Measurements from ENCODE around the gene NRXN3. TPM values are rescaled to one million over a fixed set of nuclear protein-coding genes. Genes with fewer than 3 reads are reported as not detected.

Gene NRXN3
- total and polyA plus RNA-seq, 2 experiments from 2014 or later: 1.0 to 1.8 TPM

- Mint-ChIP-seq H3K4me3 (no peak overlapping the region), H3K36me3 (ENCODE audit: low read depth) (no peaks in the 10 kb centered on the region), H3K9me3 (no peaks in the 10 kb centered on the region), H3K4me1 (peaks cover 21% of the 10 kb centered on the region), H3K27ac (no peak overlapping the region), H3K27me3 (ENCODE audit: insufficient read depth, low read depth, poor library complexity) (no peaks in the 10 kb centered on the region)
- no peak overlapping the region for H2AFZ ChIP-seq
- no peak overlapping the region for H3K4me2 ChIP-seq
- no peak overlapping the region for H3K4me3 ChIP-seq
- no peaks in the 10 kb centered on the region for H3K36me3 ChIP-seq (ENCODE audit: insufficient read depth)
- H3F3A ChIP-seq (replicated peaks; ENCODE audit: low read depth): no peaks in the 10 kb centered on the region
- TF ChIP-seq EZH2 (IDR thresholded peaks at IDR 0.05; ENCODE audit: low read depth, unreplicated experiment) (no peak), EZH2phosphoT487 (IDR thresholded peaks at IDR 0.05; ENCODE audit: unreplicated experiment) (no peak)
- 0 out of 2 replicates have a peak, but pooled peaks cover 4% of the 10 kb centered on the region for H3K4me1 ChIP-seq (ENCODE audit: insufficient read depth)
- no peaks in the 10 kb centered on the region for H3K79me2 ChIP-seq (replicated peaks; ENCODE audit: insufficient read depth)
- H3K27me3 ChIP-seq (ENCODE audit: insufficient read depth): no peaks in the 10 kb centered on the region
- H4K20me1 ChIP-seq (replicated peaks; ENCODE audit: insufficient read depth): no peaks in the 10 kb centered on the region
- H3K9me2 ChIP-seq (ENCODE audit: insufficient read depth): no peaks in the 10 kb centered on the region; the same call in 1 of the 2 replicates
- no peak for DNase-seq (ENCODE audit: low spot score)
- no peak for ATAC-seq
- no peak overlapping the region for H3K27ac ChIP-seq (ENCODE audit: low read depth)
These were observed 1387.1 kb downstream of the NRXN3 start for GRCh38 chr14:79557309-79557708.

DNA sequence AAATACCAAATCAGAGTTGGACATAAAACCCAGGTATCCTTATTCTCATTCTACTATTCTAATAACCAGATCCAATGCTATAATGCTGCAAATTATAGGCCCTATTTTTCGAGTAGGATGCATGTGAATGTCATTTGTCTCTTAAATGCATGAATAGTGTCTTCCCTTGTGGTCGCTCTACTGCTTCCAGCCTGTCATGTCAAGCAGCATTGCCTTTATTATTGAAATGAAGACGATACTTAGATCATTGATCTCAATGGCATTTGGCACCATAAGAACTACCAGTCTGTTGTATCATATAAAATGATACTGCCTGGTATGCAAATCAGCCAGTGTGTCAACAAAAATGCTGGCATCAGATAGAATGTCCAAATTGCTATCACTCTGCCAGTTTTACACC is 1392.0 kb downstream of the NRXN3 start:
- Mint-ChIP-seq H3K27me3 (ENCODE audit: insufficient read depth, low read depth, poor library complexity) (no peaks in the 10 kb centered on the region), H3K4me1 (peaks cover 14% of the 10 kb centered on the region), H3K4me3 (no peak overlapping the region), H3K9me3 (no peaks in the 10 kb centered on the region), H3K27ac (no peak overlapping the region), H3K36me3 (ENCODE audit: low read depth) (no peaks in the 10 kb centered on the region)
- DNase-seq (ENCODE audit: low spot score) (no peak), ATAC-seq (no peak)
- Histone ChIP-seq H3K27me3 (ENCODE audit: insufficient read depth) (no peaks in the 10 kb centered on the region), H3K4me2 (no peak overlapping the region), H3K36me3 (ENCODE audit: insufficient read depth) (no peaks in the 10 kb centered on the region), H3K4me1 (ENCODE audit: insufficient read depth) (no peaks in the 10 kb centered on the region), H3F3A (replicated peaks; ENCODE audit: low read depth) (no peaks in the 10 kb centered on the region), H3K79me2 (replicated peaks; ENCODE audit: insufficient read depth) (no peaks in the 10 kb centered on the region), H3K9me2 (ENCODE audit: insufficient read depth) (no peaks in the 10 kb centered on the region; the same call in 1 of the 2 replicates), H4K20me1 (replicated peaks; ENCODE audit: insufficient read depth) (no peaks in the 10 kb centered on the region), H3K4me3 (no peak overlapping the region), H3K27ac (ENCODE audit: low read depth) (no peak overlapping the region), H2AFZ (no peak overlapping the region)
- TF ChIP-seq, protein P1, sequence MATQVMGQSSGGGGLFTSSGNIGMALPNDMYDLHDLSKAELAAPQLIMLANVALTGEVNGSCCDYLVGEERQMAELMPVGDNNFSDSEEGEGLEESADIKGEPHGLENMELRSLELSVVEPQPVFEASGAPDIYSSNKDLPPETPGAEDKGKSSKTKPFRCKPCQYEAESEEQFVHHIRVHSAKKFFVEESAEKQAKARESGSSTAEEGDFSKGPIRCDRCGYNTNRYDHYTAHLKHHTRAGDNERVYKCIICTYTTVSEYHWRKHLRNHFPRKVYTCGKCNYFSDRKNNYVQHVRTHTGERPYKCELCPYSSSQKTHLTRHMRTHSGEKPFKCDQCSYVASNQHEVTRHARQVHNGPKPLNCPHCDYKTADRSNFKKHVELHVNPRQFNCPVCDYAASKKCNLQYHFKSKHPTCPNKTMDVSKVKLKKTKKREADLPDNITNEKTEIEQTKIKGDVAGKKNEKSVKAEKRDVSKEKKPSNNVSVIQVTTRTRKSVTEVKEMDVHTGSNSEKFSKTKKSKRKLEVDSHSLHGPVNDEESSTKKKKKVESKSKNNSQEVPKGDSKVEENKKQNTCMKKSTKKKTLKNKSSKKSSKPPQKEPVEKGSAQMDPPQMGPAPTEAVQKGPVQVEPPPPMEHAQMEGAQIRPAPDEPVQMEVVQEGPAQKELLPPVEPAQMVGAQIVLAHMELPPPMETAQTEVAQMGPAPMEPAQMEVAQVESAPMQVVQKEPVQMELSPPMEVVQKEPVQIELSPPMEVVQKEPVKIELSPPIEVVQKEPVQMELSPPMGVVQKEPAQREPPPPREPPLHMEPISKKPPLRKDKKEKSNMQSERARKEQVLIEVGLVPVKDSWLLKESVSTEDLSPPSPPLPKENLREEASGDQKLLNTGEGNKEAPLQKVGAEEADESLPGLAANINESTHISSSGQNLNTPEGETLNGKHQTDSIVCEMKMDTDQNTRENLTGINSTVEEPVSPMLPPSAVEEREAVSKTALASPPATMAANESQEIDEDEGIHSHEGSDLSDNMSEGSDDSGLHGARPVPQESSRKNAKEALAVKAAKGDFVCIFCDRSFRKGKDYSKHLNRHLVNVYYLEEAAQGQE (IDR thresholded peaks at IDR 0.05; ENCODE audit: unreplicated experiment): no peak
- TF ChIP-seq STAT1 (IDR thresholded peaks at IDR 0.05; ENCODE audit: unreplicated experiment) (no peak), CREB1 (CRISPR knock-in tag; IDR thresholded peaks at IDR 0.05; ENCODE audit: low read depth) (no peak), ZNF331 (CRISPR knock-in tag; IDR thresholded peaks at IDR 0.05; ENCODE audit: low read depth) (no peak), CTCF (conservative IDR thresholded peaks at IDR 0.05; ENCODE audit: low read depth in 2 of 2) (no peak), JUNB (IDR thresholded peaks at IDR 0.05; ENCODE audit: unreplicated experiment) (no peak), ZNF114 (CRISPR knock-in tag; IDR thresholded peaks at IDR 0.05) (no peak), POLR2AphosphoS5 (IDR thresholded peaks at IDR 0.05; ENCODE audit: low read depth) (no peak), EZH2phosphoT487 (IDR thresholded peaks at IDR 0.05; ENCODE audit: unreplicated experiment) (no peak), EZH2 (IDR thresholded peaks at IDR 0.05; ENCODE audit: low read depth, unreplicated experiment) (no peak)
- TF ChIP-seq, protein P2, sequence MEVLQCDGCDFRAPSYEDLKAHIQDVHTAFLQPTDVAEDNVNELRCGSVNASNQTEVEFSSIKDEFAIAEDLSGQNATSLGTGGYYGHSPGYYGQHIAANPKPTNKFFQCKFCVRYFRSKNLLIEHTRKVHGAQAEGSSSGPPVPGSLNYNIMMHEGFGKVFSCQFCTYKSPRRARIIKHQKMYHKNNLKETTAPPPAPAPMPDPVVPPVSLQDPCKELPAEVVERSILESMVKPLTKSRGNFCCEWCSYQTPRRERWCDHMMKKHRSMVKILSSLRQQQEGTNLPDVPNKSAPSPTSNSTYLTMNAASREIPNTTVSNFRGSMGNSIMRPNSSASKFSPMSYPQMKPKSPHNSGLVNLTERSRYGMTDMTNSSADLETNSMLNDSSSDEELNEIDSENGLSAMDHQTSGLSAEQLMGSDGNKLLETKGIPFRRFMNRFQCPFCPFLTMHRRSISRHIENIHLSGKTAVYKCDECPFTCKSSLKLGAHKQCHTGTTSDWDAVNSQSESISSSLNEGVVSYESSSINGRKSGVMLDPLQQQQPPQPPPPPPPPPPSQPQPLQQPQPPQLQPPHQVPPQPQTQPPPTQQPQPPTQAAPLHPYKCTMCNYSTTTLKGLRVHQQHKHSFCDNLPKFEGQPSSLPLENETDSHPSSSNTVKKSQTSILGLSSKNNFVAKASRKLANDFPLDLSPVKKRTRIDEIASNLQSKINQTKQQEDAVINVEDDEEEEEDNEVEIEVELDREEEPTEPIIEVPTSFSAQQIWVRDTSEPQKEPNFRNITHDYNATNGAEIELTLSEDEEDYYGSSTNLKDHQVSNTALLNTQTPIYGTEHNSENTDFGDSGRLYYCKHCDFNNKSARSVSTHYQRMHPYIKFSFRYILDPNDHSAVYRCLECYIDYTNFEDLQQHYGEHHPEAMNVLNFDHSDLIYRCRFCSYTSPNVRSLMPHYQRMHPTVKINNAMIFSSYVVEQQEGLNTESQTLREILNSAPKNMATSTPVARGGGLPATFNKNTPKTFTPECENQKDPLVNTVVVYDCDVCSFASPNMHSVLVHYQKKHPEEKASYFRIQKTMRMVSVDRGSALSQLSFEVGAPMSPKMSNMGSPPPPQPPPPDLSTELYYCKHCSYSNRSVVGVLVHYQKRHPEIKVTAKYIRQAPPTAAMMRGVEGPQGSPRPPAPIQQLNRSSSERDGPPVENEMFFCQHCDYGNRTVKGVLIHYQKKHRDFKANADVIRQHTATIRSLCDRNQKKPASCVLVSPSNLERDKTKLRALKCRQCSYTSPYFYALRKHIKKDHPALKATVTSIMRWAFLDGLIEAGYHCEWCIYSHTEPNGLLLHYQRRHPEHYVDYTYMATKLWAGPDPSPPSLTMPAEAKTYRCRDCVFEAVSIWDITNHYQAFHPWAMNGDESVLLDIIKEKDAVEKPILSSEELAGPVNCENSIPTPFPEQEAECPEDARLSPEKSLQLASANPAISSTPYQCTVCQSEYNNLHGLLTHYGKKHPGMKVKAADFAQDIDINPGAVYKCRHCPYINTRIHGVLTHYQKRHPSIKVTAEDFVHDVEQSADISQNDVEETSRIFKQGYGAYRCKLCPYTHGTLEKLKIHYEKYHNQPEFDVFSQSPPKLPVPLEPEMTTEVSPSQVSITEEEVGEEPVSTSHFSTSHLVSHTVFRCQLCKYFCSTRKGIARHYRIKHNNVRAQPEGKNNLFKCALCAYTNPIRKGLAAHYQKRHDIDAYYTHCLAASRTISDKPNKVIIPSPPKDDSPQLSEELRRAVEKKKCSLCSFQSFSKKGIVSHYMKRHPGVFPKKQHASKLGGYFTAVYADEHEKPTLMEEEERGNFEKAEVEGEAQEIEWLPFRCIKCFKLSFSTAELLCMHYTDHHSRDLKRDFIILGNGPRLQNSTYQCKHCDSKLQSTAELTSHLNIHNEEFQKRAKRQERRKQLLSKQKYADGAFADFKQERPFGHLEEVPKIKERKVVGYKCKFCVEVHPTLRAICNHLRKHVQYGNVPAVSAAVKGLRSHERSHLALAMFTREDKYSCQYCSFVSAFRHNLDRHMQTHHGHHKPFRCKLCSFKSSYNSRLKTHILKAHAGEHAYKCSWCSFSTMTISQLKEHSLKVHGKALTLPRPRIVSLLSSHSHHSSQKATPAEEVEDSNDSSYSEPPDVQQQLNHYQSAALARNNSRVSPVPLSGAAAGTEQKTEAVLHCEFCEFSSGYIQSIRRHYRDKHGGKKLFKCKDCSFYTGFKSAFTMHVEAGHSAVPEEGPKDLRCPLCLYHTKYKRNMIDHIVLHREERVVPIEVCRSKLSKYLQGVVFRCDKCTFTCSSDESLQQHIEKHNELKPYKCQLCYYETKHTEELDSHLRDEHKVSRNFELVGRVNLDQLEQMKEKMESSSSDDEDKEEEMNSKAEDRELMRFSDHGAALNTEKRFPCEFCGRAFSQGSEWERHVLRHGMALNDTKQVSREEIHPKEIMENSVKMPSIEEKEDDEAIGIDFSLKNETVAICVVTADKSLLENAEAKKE (CRISPR knock-in tag; IDR thresholded peaks at IDR 0.05): no peak

Data from GM23338 (cell line).